Stimulated activated CD8-positive, alpha-beta memory T cell treated with anti-CD3 and anti-CD28 coated beads, Interleukin-4, amount 100 ng/mL, for 48 hours (primary cell): ENCODE measurements around the gene PCSK5.

Experiments used
- DNase-seq: peaks from one replicate; pipeline ENCODE4 v3.0.0-alpha.2; 2020

The PCSK5 gene

DNA sequence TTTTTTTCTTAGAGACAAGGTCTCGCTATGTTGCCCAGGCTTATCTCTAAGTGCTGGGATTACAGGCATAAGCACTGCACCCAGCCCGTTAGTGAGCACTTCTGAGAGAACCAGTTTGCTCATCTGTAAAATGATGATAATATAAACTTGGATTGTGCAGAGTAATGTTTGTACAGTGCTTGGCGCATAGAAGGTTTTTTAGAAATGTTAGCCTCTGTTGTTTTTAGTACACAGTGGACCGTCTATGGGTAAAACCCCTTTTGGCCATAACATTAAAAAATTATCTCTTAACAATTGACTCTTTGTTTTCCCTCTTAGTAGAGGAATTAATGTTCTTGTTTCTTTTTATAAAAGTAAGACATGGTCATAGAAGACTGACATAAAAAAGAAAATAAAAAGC lies 202.1 kb downstream of the PCSK5 start:
- DNase-seq, result no peak

DNA sequence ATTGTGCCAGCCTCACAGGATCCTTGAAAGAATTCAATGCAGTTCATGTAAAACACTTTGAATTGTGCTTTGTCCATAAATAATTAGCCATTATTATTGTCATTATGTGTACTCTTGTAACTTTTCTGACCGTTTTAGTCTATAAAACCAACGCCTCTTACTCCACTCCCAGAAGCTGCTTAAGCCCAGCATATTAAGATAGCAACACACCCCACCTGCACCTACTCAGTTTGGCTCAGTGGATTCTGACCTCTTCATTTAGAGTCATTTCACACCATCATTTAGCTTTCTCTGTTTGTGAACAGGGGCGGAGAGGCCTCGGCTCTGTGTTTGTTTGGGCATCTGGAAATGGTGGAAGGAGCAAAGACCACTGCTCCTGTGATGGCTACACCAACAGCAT lies 205.1 kb downstream of the PCSK5 start:
- no peak for DNase-seq

DNA sequence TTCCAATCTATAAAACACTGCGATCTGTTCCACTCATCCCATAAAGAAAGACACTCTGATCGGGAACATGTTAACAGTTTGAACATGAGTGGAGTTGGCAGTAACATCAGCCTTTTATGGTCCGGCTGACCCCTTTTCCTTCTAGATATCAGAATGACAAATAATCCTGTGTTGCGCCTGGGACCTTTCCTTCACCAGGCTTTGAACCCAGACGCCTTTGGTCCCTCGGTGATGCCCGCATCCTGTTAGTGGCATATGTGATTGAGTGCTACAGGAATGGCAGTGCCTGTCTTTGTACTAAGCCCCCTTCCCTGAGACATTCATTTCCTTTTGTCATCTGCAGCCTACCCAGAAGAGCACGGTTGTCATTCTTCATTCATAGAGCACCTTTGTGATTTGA lies 209.0 kb downstream of the PCSK5 start:
- no peak for DNase-seq

DNA sequence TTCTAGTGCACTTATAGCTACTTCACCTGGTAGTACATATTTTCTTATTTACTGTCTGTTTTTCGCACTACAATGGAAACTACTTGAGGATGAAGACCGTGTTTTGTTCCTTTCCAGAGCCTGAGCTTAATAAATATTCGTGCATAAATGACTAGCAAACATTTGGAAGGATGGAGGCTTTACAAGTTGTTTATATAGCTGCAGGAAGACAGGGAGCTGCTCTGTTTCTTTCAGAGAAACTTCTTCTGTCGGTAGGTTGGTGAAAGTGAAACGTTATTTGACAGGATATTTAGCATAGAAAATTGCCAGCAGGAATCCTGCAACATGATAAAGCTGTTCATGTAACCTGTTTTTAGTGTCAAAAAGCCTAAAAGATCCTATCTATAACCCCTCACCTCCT lies 210.6 kb downstream of the PCSK5 start:
- DNase-seq, result no peak

DNA sequence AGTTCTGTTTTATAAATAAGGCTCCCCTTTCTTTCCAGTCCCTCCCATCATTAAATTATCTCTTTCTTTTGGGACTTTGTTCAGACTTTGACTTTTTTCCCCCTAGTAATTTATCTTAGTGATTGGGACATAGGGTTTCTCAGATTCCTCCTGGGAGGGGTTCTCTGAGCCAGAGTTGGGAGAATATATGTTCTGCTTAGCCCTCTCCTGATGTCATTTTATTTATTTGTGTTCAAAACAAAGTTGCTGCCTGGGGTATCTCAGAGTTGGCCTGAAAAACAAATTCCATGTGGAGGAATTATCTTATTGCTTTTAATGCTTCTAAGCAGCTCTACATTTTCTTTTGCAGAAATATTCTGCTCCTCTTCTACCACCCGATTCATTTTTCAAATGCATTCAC lies 211.0 kb downstream of the PCSK5 start:
- no peak for DNase-seq

DNA sequence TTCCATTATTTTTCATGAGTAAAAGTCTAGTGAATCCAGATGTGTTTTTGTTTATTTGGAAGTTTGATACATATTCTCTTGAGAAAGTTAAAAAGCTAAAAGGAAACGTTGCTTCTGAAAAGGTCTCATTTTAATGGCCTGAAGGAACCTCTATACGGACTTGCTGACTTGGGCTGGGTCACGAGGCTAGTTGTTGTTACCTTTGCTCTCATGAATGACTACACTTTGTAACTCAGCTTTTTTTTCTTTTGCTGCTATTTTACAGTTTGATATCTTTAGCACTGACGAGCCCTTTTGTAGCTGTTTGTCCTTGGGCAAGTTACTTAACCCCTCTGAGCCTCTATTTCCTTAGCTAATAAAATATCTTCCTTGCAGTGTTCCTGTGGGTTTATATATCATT lies 211.5 kb downstream of the PCSK5 start:
- no peak for DNase-seq

DNA sequence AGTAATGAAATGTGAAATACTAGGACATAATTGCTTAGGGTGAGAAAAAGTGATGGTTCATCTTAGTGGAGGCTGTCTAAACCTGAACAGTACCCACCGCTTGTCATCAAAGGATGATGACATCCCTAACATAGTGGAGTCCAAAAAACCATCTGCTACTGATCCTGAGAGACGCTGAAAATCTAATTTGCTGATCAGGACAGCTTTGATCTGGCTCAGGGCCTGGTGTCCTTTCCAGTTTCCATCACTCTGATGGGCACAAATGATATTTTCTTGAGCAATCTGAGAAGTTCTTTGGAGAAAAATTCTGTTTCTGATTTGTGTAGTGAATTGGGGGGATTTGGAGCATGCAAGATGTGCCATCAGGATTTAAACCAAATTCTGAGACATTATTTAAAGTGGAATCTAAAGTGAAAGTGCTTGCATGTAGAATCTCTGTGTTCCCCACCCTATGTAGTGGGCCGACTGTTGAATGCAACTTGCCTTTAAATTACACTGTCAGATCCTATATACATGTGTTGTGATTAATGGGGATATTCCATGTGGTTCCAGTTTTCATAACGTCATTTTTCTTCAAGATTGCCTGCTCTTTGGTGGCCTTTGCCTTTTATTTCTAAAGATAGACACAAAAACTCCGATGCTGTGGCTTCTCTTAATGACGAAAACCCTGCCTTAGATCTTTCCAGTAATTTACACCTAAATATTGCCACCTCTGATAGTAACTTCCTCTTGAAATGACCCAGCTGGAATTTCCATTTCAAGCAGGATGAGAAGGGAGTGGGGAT lies 213.2 kb downstream of the PCSK5 start:
- DNase-seq, result no peak

DNA sequence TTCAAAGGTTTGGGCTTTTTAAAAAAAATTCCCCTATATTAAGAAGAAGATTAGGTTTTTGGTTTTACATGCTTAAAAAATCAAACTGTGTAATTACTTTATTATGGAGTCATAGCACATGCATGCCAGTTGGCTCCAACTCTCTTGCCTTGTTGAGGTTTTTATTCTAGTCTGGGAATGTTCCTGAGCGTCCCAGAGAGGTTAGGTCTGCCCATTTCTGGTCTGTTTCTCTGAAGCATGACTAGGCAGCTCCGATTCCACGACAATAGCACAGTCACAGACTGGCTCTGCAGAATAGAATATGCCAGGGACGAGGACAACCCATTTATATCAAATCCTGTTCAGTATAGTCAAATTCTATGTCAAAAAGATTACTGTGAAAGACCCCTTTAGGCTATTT lies 217.0 kb downstream of the PCSK5 start:
- DNase-seq, result no peak

DNA sequence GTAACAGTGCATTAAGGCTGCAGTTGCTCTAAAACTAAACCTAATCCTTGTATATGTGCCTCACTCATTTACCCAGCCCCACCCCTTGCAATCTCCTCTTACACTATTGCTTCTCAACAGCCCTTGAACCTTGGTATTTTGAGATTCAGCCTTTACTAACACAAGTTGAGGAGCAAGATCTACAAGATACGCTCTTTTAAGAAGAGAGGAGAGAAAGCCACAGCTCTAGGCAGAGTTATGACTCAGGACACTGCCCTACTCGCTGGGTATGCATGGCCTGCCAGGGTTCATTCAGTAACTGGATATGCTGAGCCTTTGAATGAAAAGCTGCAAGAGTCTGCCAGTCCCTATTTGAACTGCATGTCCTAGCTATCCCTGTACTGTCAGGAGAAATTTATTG lies 219.5 kb downstream of the PCSK5 start:
- no peak for DNase-seq

DNA sequence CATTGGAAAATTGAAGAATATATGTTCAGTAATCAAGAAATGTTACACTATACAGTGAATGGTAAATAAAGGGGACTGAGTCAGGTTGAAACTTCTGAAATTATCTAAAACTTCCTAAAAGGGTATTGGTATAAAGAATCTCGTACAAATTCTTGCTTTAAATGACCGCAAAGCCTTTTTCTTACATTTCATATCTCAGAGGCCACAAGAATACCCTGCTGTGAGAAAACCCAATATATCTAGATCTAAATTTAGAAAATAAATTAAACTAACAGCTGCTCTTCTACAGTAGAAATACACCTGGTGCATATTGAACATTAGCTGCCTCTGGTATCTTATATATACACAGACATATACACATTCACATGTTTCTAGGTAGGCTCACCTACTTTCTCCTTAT lies 221.7 kb downstream of the PCSK5 start:
- DNase-seq, result no peak

DNA sequence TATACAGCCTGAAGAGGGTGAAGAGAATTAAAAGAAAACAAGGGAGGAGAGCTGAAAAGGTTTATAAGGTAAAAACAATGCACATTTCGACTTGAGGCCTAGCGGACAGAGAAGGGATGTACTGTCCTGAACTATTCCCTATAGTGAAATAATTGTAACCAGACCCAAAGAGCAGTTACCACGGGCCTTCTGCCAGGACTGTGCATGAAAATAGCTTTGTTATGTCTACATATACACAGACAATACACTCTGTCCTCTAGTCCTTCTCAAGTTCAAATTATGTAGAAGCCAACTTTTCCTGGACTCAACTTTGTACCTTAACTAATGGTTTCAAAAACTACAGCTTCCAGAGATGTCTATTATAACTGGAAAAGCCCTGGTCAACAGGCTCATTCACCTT lies 223.7 kb downstream of the PCSK5 start:
- DNase-seq, result no peak

DNA sequence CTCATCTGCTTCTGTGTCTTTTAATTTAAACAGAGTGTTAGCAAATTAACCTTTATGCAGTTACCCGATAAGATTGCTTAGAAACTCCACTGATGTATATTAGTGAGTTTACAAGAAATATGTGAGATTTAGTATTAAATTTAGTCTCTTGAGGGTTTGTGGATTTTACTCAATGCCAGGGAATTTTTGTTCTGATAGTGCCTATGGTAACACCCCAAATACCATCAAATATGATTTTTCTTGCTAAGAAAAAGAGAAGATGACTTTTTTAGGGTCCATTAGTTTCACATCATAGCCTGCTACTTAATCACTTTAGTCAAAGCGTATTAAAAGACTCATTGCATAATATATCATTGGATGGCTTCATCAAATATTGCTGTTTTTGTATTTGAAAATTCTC lies 224.9 kb downstream of the PCSK5 start:
- no peak for DNase-seq

DNA sequence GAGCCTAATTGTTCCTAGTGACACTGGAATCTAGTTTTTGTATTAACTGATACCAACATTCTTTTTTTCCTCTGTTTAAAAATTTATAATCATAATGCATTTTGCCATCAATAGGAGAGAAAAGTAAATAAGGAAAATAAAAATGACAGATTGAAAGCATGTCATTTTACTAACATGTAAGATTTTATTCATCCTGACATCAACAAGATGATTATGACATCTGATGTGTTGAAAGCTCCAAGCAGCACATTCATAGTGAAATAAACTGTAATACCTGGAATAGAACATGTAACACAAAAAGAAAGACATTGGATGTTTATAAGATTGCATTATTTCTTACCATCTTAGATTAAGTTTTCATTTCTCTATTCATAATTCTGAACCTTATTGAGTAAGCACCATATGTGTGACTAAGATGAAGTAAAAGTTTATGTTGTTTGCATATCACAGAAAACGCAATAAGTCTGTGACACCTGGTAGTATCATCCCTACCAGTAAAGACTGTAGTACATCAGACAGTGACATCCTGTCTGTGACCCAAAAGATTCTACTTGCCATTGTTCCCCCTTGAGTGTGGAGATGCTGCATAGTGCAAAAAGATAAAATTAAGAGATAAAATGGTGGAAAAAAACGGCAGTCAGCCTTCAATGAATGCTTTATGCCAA lies 225.6 kb downstream of the PCSK5 start:
- DNase-seq, result no peak

DNA sequence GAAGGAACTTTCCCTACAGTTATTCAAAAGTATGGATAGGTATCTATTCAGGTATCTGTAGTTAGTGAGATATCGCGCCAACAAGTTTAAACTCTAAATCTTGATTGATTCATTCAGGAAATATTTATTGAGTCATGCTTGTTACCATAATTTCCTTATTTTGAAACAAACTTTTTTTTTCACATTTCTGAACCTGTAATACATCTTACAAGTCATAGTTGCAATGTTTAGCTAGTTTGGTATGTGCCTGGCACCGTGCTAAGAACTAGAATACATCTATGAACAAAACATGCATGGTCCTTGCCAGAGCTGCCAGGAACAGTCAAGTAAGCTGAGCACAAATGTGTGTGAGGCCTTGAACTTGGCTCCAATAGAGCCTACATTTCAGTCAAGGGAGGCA lies 226.4 kb downstream of the PCSK5 start:
- no peak for DNase-seq

DNA sequence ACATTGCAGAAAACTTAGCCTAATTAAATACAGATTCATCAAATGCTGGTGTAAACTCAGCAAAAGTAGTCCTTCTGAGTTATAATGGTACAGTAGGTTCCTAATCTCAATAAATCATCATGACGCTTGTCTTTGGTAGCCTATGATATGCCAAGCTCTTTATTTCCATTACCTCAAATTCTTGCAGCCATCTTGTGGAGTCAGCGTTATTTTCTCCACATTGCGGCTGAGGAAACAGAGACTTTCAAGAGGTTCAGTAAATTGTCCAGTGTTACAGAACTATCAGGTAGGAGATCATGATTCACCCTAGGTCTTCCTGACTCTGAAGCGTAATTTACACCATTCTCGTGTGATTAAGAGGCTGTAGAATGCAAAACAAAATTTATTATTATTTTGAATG lies 237.2 kb downstream of the PCSK5 start:
- DNase-seq, result no peak

DNA sequence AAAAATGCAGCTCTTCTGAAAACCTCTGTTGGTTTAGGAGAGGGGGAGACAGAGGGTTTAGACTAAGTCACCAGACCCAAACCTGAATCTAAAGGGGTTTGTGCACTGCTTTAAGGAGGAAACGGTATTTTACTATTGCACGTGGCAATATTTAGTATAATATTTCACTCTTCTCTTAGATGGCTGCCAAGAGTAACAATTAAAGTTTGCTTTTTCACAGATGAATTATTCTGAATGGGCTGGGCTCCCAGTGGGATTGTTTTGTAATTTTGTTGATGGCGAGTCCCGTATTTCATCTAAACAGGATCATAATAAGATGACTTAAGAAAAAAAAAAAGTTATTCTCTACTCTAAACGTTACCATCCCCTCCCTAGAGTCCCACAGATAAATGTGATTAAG lies 245.4 kb downstream of the PCSK5 start:
- DNase-seq, result no peak

DNA sequence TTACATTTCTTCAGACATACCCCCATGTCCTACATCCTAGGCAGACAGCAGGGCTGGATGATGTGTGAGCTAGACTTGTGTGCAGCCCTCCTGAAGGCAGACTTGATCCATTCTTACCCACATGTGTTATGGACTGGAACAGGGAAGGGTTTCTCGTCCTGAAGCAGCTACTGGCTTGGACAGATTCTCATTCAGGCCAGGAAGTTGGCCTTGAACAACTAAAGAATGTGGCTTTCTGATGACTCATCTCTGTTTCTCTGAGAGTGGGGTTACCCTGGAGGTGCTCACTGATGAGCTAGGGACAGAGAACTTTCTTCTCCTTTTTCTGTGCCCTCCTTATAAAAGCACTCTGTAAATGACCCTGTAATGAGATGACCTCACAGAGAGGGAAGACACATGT lies 246.5 kb downstream of the PCSK5 start:
- no peak for DNase-seq

DNA sequence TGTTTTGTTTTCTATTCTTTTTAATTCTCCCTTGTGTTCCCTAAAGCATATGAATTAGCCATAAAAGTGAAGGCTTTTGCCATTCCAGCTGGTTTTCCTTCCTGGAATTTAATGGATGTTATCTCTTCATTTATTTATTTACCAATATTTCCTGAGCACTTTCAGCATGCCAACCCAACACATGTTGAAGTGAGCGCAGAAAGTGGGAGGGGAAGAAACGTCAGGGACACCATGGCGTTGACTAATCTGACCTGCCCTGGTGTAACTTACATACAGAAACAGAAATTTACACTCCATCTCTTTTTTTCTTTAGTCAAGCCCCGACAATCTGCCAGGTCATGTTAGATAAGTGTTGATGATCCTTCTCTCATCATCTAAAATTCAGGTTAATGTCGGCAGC lies 247.5 kb downstream of the PCSK5 start:
- DNase-seq, result no peak

DNA sequence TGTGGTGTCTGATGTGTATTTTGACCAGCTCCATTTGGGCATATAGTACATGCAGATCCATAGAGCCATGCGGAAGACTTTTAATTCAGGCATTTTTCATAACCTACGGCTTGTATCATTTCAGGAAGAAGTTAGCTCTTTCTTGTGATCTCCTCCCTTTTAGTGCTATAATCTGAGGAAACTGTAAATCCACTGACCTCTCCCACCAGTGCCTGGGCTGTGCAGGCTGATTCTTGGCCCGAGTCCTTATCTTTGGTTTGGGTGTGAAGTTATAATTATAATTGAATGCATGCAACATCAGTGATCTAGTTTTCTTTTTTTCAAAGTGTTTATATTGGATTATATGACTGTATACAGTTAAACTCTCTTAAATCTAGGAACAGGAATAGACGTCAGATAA lies 247.9 kb downstream of the PCSK5 start:
- DNase-seq, result no peak

DNA sequence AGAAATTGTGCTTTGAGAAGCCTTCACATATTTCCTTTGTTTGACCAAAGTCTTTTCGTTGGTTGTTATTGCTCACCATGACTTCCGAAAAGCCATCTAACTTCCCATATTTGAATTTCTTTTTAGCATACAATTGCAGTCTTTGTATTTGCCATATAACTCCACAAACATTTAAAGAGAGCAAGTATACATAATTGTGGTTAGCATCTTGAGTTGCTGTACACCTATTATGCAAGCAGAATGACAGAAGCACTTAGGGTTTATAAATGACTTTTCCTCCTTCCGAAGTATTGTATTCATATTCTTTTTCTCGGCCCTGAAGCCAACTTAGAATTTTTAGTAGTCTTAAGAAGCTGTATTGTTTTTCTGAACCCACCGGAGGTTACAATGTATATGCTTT lies 253.4 kb downstream of the PCSK5 start:
- DNase-seq, result no peak

DNA sequence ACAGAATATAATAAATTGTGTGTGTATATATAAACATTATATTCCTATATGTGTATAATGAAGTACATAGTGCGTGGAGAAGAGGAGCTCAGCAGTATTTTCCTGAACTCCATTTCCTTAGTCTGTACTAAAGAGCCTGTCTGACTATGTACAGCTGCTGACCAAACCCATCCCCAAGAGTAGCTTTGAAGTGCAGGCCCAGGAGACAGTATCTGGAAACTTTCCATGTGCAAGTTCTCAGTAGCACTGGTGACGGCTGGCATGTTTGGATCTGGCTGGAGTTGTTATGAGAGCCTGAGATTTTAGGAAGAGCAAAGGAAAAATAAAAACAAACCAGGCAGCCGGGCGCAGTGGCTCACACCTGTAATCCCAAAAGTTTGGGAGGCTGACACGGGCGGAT lies 259.5 kb downstream of the PCSK5 start:
- DNase-seq, result no peak

DNA sequence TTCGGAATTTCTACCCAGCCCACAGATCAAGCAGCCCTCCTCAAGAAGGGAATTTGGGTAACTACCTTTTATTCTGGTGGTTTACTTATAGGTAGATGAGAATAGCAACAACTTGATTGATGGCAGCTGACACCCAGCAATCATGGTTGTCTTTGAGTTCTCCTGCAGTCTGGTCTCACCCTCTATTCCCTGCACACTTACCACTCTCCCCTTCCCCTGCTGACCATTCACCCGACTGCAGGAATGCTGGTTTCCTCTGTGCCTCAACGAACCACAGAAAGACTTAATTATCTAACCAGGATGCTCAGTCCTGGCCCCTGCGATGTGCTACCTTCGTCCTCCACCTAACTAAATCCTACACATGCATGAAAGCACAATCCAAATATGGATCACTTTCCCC lies 260.8 kb downstream of the PCSK5 start:
- DNase-seq, result no peak

DNA sequence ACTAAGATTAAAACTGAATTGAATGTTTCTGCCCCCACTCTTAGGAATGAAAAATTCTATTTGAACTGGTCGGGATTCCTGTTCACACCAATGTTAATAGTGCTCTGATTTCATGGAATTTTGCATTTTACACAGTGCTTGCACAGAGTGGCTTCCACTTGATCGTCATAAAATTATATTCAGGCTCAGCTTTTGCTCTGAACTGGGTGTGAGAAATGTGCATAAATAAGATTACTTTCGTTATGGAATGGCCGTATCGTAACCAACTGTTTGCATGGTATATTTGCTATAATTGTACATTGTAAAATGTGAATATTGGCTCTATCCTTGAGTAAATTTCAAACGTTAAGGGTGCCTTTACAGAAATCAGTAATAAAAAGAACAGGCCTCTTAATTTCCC lies 262.9 kb downstream of the PCSK5 start:
- DNase-seq, result no peak

DNA sequence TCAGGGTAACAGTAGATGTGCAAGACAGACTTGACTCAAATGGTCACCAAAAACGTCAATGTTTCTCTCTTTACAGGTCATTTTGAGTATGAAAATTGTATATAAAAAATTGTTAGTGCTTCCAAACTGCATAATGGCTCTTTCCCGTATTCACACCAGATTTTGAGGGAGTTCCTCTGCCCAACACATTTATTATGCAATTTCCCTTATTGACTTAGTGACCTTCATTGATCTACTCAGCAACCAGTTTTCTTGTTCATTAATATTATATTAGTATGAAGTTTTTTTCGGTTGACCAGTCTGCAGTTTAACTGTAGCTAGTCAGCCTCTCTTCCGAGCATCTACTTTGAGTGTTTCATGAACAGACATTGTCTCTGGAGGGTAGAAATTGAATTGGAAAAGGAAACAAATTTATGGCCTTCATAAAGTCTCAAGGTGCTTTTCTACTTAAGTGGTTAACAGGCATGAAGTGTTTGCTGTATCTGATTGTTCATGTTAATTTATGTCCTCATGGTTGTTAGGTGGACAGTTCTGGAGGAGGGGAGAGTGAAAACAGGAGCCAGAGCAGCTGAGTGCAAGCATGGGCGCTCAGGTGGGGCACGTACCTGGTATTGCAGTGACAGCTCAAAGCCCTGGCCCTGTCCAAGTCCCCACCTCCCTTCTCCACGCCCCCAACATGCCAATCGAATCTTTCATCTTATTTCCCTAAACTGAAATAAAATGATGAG lies 263.6 kb downstream of the PCSK5 start:
- no peak for DNase-seq
